Measurements from ENCODE around the gene PSMG3. TPM values are rescaled to one million over a fixed set of nuclear protein-coding genes. Genes with fewer than 3 reads are reported as not detected.

PSMG3 gene
- polyA plus RNA-seq, 2 of the 4 experiments (the other 2 are of a cell fraction) = 75.9 to 89.3 TPM

- CTCF ChIA-PET = interaction anchor here (0.6 to 9.5 kb wide), 23 partner anchors 9 to 798 kb away, joined by 3 to 204 read pairs (median 5); partner anchors contain the start of gene EIF3B
- POLR2A ChIA-PET = interaction anchor here (0.7 to 2.6 kb wide), 4 partner anchors 11 to 43 kb away, joined by 3 to 24 read pairs (median 12); no protein-coding TSS in a partner anchor
- Histone ChIP-seq H3K9me3 (no peaks in the 10 kb centered on the region), H3K4me3 (peak within 1 kb of the TSS; percentile 55), H3K4me1 (peaks cover 46% of the 10 kb centered on the region), H3K4me2 (peak within 1 kb of the TSS; percentile 94), H3K27ac (peak within 1 kb of the TSS; percentile 97 to 99)
- peak; percentile 90 to 91 for DNase-seq (ENCODE audit: low read depth in 1 of 2, low spot score in 1 of 2)
- peak; percentile 18 for FAIRE-seq
- TF ChIP-seq USF2 (IDR thresholded peaks at IDR 0.05) = peak; percentile 80
- TF ChIP-seq JUN (IDR thresholded peaks at IDR 0.05) = peak; percentile 7 to 31; a peak in 2 of 5 replicates
- TF ChIP-seq POLR2A (IDR thresholded peaks at IDR 0.05; ENCODE audit: low read length) = peak; percentile 44; the same call in 1 of the 2 replicates
- TF ChIP-seq HEYL (CRISPR knock-in tag; IDR thresholded peaks at IDR 0.05) = no peak
- TF ChIP-seq FOSB (CRISPR knock-in tag; IDR thresholded peaks at IDR 0.05) = peak; percentile 62
- TF ChIP-seq HMGXB4 (CRISPR knock-in tag; IDR thresholded peaks at IDR 0.05; ENCODE audit: borderline replicate concordance) = peak; percentile 69; the same call in 1 of the 2 replicates
- peak; percentile 83 for TF ChIP-seq EHF (CRISPR knock-in tag; IDR thresholded peaks at IDR 0.05)
- 0 out of 2 replicates have a peak, but pooled peaks have one; percentile 67 for TF ChIP-seq TFCP2L1 (CRISPR knock-in tag; IDR thresholded peaks at IDR 0.05)
- peak; percentile 47 to 64 for TF ChIP-seq RAD21 (conservative IDR thresholded peaks at IDR 0.05 in 1 of 2, IDR thresholded peaks at IDR 0.05 in 1 of 2)
- TF ChIP-seq SMC3 (IDR thresholded peaks at IDR 0.05) = peak; percentile 81
- peak; percentile 91 for TF ChIP-seq HOXB13 (CRISPR knock-in tag; IDR thresholded peaks at IDR 0.05; ENCODE audit: low read depth)
- no peak for TF ChIP-seq GATA3 (IDR thresholded peaks at IDR 0.05; ENCODE audit: borderline replicate concordance)
- peak; percentile 85 for TF ChIP-seq HOXB5 (CRISPR knock-in tag; IDR thresholded peaks at IDR 0.05)
- TF ChIP-seq CTCF (IDR thresholded peaks at IDR 0.05) = peak; percentile 69
- TF ChIP-seq HOXA7 (CRISPR knock-in tag; IDR thresholded peaks at IDR 0.05) = 0 out of 2 replicates have a peak, but pooled peaks have one; percentile 69
- TF ChIP-seq TP53 (CRISPR knock-in tag; IDR thresholded peaks at IDR 0.05) = peak; percentile 53; the same call in 1 of the 2 replicates
- no peak for TF ChIP-seq RNF2 (IDR thresholded peaks at IDR 0.05; ENCODE audit: borderline replicate concordance, low read depth)
- peak; percentile 98 for TF ChIP-seq MAX (IDR thresholded peaks at IDR 0.05)
- TF ChIP-seq MYC (IDR thresholded peaks at IDR 0.05; ENCODE audit: borderline replicate concordance, low read length) = 0 out of 2 replicates have a peak, but pooled peaks have one; percentile 76
- TF ChIP-seq E2F6 (IDR thresholded peaks at IDR 0.05; ENCODE audit: borderline replicate concordance, low read depth) = peak; percentile 78; the same call in 1 of the 2 replicates
- no peak for TF ChIP-seq CHD2 (IDR thresholded peaks at IDR 0.05; ENCODE audit: low read length, partially characterized antibody)
- WGBS (ENCODE audit: missing lambda C conversion rate) = 6% methylated on average over 15 of the region's 23 CpGs
- ATAC-seq = peak; percentile 39 to 58
Measured at GRCh38 chr7:1555813-1556543, 13.9 kb downstream of the PSMG3 start, which contains the start of gene TMEM184A. Gene TMEM184A (minus strand): TSS chr7:1556205. CDS start chr7:1555484, 721 bp downstream.
